Thymus (tissue), 11 donors: Measurements from ENCODE around the gene CEP83. TPM values are rescaled to one million over a fixed set of nuclear protein-coding genes. Genes with fewer than 3 reads are reported as not detected.
"Not testable (repeated sequence)": the region's sequence is repeated elsewhere in the genome, so short reads cannot be mapped to it uniquely, and the experiment has no call there.

ENCODE experiments used
- DNase-seq, 9 donors: peaks; one replicate each; pipeline ENCODE4 v3.0.0-alpha.2; 2013; ENCODE audit warnings: low spot score in 9 of 9, low read depth in 6 of 9, missing footprints in 1 of 9
- H3K27ac ChIP-seq, 2 donors: one replicate each; pipeline ENCODE4 v1.5.1; 2013; ENCODE audit warnings: control low read depth in 1 of 2, low read depth in 1 of 2, low read length in 1 of 2, mild to moderate bottlenecking in 1 of 2, moderate library complexity in 1 of 2
- H3K27me3 ChIP-seq, 2 donors: one replicate each; pipeline ENCODE4 v1.5.1; 2013; ENCODE audit warnings: low read length in 1 of 2; ENCODE audit not compliant: control insufficient read depth in 2 of 2, insufficient read depth in 1 of 2
- H3K36me3 ChIP-seq, 2 donors: one replicate each; pipeline ENCODE4 v1.5.1; 2013; ENCODE audit warnings: low read length in 1 of 2, mild to moderate bottlenecking in 1 of 2, moderate library complexity in 1 of 2; ENCODE audit not compliant: control insufficient read depth in 2 of 2, insufficient read depth in 2 of 2
- H3K4me1 ChIP-seq, 2 donors: one replicate each; pipeline ENCODE4 v1.5.1; 2013; ENCODE audit warnings: low read length in 2 of 2; ENCODE audit not compliant: control insufficient read depth in 2 of 2, insufficient read depth in 2 of 2
- H3K4me3 ChIP-seq, 2 donors: one replicate each; pipeline ENCODE4 v1.5.1; 2013; ENCODE audit warnings: low read length in 2 of 2, control low read depth in 1 of 2, mild to moderate bottlenecking in 1 of 2
- H3K9me3 ChIP-seq, 2 donors: one replicate each; pipeline ENCODE4 v1.5.1; 2013; ENCODE audit warnings: low read length in 1 of 2, mild to moderate bottlenecking in 1 of 2; ENCODE audit not compliant: control insufficient read depth in 2 of 2, insufficient read depth in 1 of 2
- WGBS: extraction: QIAGEN DNeasy Blood & Tissue Kit; methylation state at CpG from one replicate; pipeline ENCODE4 v1.1.7; 2013; 5-methylcytosine and 5-hydroxymethylcytosine counted together
- polyA plus RNA-seq: library from polyadenylated mRNA; stranded (reverse); fragments of 200-250 nt; gene quantifications from one replicate; pipeline ENCODE4 v1.2.3, GENCODE V29; 2013
- total RNA-seq: library from RNA; stranded (reverse); fragments of 120-200 nt; gene quantifications from one replicate; pipeline ENCODE4 v1.2.4, GENCODE V29; 2013
- donor health status: healthy.

Gene CEP83
- total and polyA plus RNA-seq, 2 donors: 15.1 TPM

DNA sequence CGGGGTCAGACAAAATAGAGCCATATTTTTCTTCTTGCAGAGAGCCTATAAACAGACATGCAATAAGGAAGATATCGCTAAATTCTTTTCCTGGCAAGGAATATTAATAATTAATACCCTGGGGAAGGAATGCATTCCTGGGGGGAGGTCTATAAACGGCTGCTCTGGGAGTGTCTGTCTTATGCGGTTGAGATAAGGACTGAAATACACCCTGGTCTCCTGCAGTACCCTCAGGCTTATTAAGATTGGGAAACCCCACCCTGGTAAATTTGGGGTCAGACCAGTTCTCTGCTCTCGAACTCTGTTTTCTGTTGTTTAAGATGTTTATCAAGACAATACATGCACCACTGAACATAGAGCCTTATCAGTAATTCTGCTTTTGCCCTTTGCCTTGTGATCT is 61.0 kb downstream of the CEP83 start:
- H3K27me3 ChIP-seq: not testable (repeated sequence)

DNA sequence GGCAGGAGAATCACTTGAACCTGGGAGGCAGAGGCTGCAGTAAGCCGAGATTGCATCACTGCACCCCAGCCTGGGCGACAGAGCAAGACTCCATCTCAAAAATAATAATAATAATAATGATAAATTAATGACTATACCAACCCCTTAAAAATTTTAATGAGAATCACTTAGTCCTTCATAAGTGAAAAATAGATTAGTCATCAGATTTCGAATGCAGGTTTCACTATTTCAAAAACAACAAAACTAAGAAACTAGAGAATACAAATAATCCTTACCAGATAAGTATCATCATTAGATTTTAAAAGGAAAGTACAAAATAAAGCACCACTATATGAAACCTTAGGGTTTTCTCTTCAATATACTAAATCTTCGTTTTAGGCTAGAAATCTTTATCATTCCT is 62.3 kb downstream of the CEP83 start:
- no peak for DNase-seq
- Histone ChIP-seq H3K27ac (no peak overlapping the region), H3K36me3 (peaks cover 0 to 4% of the 10 kb centered on the region in 2 donors)

More for the DNA sequence above, 61.0 kb downstream of the CEP83 start:
- not testable (repeated sequence) for H3K27ac ChIP-seq, H3K36me3 ChIP-seq, DNase-seq, H3K4me3 ChIP-seq, H3K4me1 ChIP-seq
- peaks cover 0 to 10% of the 10 kb centered on the region in 2 donors for H3K9me3 ChIP-seq
- 97% methylated on average over 5 of the region's 5 CpGs for WGBS

DNA sequence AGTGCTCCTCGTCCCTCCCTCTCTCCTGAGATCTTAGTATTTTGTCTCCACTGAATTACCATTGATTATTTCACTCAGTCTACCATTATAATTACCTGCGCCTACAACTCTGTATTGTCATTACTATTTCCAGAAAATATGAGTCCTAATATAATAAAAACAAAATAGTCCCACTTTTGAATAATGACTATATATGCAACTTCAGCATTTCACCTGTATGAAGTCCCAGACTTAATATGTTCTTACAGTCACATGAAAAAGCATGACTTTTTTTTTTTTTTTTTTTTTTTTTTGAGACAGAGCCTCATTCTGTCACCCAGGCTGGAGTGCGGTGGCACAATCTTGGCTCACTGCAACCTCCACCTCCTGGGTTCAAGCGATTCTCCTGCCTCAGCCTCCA is 63.7 kb downstream of the CEP83 start:
- peaks cover 0 to 10% of the 10 kb centered on the region in 2 donors for H3K9me3 ChIP-seq
- not testable (repeated sequence) for H3K27ac ChIP-seq, H3K36me3 ChIP-seq, H3K4me1 ChIP-seq, H3K27me3 ChIP-seq, DNase-seq, H3K4me3 ChIP-seq
- 95% methylated on average over 4 of the region's 4 CpGs for WGBS

More for the DNA sequence above, 62.3 kb downstream of the CEP83 start:
- H3K4me1 ChIP-seq: no peaks in the 10 kb centered on the region
- no peaks in the 10 kb centered on the region for H3K27me3 ChIP-seq
- WGBS: 99% methylated on average over 4 of the region's 4 CpGs
- no peak overlapping the region for H3K4me3 ChIP-seq
- peaks cover 0 to 10% of the 10 kb centered on the region in 2 donors for H3K9me3 ChIP-seq

DNA sequence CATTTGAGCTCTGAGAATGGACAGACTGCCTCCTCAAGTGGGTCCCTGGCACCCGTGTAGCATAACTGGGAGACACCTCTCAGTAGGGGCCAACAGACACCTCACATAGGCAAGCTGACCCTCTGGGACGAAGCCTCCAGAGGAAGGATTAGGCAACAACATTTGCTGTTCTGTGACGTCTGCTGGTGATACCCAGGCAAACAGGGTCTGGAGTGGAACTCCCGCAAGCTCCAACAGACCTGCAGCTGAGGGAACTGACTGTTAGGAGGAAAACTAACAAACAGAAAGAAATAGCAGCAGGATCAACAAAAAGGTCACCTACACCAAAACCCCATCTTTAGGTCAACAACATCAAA is 69.6 kb downstream of the CEP83 start:
- DNase-seq: no peak
- no peak overlapping the region for H3K4me3 ChIP-seq
- H3K9me3 ChIP-seq: peaks cover under 1 to 1% of the 10 kb centered on the region in 2 donors
- H3K4me1 ChIP-seq: no peaks in the 10 kb centered on the region
- no peak overlapping the region for H3K27ac ChIP-seq
- H3K27me3 ChIP-seq: no peaks in the 10 kb centered on the region
- H3K36me3 ChIP-seq: peaks cover 3 to 5% of the 10 kb centered on the region in 2 donors
- WGBS: 96% methylated on average over 4 of the region's 4 CpGs

DNA sequence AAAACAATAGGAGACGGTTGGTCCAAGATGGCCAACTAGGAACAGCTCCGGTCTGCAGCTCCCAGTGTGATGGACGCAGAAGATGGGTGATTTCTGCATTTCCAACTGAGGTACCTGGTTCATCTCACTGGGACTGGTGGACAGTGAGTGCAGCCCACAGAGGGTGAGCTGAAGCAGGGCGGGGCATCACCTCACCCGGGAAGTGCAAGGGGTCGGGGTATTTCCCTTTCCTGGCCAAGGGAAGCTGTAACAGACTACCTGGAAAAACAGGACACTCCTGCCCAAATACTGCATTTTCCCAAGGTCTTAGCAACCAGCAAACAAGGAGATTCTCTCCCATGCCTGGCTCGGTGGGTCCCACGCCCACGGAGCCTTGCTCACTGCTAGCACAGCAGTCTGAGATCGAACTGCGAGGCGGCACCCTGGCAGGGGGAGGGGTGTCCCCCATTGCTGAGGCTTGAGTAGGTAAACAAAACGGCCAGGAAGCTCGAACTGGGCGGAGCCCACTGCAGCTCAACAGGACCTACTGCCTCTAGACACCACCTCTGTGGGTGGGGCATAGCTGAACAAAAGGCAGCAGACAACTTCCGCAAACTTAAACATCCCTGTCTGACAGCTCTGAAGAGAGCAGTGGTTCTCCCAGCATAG is 70.1 kb downstream of the CEP83 start:
- H3K27ac ChIP-seq, H3K9me3 ChIP-seq, DNase-seq, H3K4me3 ChIP-seq, H3K27me3 ChIP-seq, H3K4me1 ChIP-seq, H3K36me3 ChIP-seq: not testable (repeated sequence)
- WGBS: 96% methylated on average over 16 of the region's 16 CpGs

DNA sequence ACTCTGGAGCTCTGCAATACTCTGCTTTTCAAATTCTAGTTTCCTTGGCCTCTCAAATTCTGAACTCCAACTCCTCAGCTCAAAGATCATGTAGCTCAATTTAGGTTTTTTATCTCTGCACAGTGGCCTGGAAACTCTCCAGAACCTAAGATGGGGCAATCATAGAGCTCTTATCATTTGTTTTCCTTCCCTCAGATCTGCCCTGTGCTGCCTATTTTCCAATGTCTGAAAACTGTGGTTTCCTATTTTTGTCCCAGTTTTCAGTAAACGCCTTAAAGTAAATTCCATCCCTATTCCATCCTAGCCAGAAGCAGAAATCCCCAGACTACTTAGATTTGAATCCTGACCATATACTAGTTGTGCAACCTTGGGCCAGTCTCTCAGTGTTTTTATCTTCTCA is 73.2 kb downstream of the CEP83 start:
- DNase-seq: no peak
- Histone ChIP-seq H3K36me3 (peaks cover 7 to 9% of the 10 kb centered on the region in 2 donors), H3K4me3 (no peak overlapping the region), H3K4me1 (no peaks in the 10 kb centered on the region), H3K9me3 (peaks cover 2 to 4% of the 10 kb centered on the region in 2 donors), H3K27me3 (no peaks in the 10 kb centered on the region), H3K27ac (no peak overlapping the region)
- 94% methylated on average over 1 of the region's 1 CpG for WGBS

DNA sequence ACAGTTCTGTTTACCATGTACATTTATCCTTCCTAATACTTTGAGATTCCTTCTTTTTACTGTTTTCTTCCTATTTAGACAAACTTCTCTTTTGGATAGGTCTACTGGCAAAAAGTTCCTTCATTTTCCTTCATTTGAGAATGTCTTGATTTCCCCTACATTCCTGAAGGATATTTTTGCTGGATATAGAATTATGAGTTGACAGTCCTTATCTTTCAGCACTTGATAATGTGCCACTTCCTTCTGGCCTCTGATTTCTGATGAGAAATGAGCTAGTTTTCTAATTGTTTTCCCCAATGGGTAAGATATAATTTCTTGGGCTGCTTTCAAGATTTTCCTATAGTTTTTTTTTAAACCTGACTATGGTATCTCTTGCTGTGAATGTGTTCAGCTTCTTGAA is 75.6 kb downstream of the CEP83 start:
- H3K4me1 ChIP-seq: no peaks in the 10 kb centered on the region
- no peaks in the 10 kb centered on the region for H3K27me3 ChIP-seq
- H3K9me3 ChIP-seq: peaks cover 2 to 4% of the 10 kb centered on the region in 2 donors
- H3K27ac ChIP-seq: no peak overlapping the region
- H3K36me3 ChIP-seq: peaks cover 7 to 9% of the 10 kb centered on the region in 2 donors
- no peak overlapping the region for H3K4me3 ChIP-seq
- DNase-seq: no peak

DNA sequence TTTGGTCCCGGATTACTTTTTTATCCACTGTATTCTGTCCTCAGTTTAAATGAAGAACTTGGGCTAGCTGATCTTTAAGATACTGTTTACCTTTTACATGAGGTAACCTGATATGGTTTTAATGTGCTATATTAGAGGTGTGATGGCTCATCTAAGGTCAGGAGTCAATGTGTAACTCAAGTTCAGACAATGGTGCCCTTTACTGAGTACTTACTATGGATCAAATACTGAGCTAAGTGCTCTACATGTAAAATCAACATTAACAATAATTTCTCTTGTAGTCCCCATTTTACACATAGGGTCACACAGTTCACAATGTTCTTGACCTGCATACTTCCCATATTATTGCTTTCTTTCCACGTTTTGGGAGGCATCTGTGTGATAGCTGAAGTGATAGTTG is 79.2 kb downstream of the CEP83 start:
- H3K9me3 ChIP-seq: peaks cover 2 to 4% of the 10 kb centered on the region in 2 donors
- no peak overlapping the region for H3K27ac ChIP-seq
- H3K36me3 ChIP-seq: peaks cover 7 to 8% of the 10 kb centered on the region in 2 donors
- H3K4me1 ChIP-seq: no peaks in the 10 kb centered on the region
- H3K27me3 ChIP-seq: no peaks in the 10 kb centered on the region
- DNase-seq: no peak
- WGBS: 93% methylated on average over 2 of the region's 2 CpGs
- no peak overlapping the region for H3K4me3 ChIP-seq

DNA sequence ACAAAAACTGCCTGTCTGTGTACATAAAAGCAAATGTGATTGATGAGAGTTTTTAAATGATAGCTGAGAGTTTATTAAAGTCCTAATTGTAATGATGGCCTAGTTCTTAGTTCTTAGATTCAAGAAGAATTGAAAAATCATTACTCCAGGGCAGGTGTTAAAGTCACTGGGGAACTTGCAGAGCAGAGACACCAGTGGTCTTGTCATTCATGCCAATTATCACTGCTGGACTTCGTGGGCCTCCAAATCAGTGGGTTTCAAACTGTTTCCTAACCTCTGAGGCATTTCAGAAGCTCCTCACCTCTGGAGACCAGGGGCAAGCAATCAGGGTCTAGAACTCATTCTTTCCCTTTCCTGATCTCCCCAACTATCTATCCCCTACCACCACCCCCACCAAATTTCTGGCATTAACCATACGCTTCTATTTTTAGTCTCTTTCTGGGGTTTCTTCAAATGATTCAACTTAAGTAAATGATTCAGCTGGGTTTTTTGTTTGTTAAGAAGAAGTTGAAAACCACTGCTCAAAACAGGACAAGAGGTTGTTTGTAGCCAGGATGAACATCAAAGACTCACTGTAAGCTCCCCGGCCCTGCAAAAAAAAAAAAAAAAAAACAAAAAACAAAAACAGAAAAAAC is 80.1 kb downstream of the CEP83 start:
- H3K4me3 ChIP-seq: no peak overlapping the region
- no peaks in the 10 kb centered on the region for H3K9me3 ChIP-seq
- no peaks in the 10 kb centered on the region for H3K27me3 ChIP-seq
- no peak for DNase-seq
- H3K27ac ChIP-seq: no peak overlapping the region
- no peaks in the 10 kb centered on the region for H3K4me1 ChIP-seq
- whole genome bisulfite sequencing: 89% methylated on average over 3 of the region's 3 CpGs
- peaks cover 0 to 4% of the 10 kb centered on the region in 2 donors for H3K36me3 ChIP-seq
